Activated CD4-positive, alpha-beta T cell treated with anti-CD3 and anti-CD28 coated beads for 1 hour (primary cell): ENCODE measurements around the gene TMEM190.
A peak's percentile ranks its signal among the peaks of the same experiment; 100 is the strongest.
"Not testable (repeated sequence)": the region's sequence is repeated elsewhere in the genome, so short reads cannot be mapped to it uniquely, and the experiment has no call there.

ENCODE experiments used
- DNase-seq: peaks from one replicate; pipeline ENCODE4 v3.0.0-alpha.2; 2020

Gene TMEM190

GRCh38 chr19:55376241-55376933 is at the start of gene TMEM190:
Gene TMEM190, plus strand, starts transcription at chr19:55376826. Its CDS starts 28 bp downstream, at chr19:55376854.
- DNase-seq: no peak

GRCh38 chr19:55328774-55329318 is 47.8 kb upstream of the TMEM190 start:
- DNase-seq: not testable (repeated sequence)

- DNase-seq: not testable (repeated sequence)
These were observed 46.8 kb upstream of the TMEM190 start for GRCh38 chr19:55329791-55330190.

GRCh38 chr19:55333870-55334269 is 42.8 kb upstream of the TMEM190 start:
- DNase-seq: no peak

- no peak for DNase-seq
These were observed 40.5 kb upstream of the TMEM190 start for GRCh38 chr19:55336101-55336500.

GRCh38 chr19:55339105-55339888 is 37.3 kb upstream of the TMEM190 start, which contains the start of gene KMT5C:
Gene KMT5C, plus strand, starts transcription at chr19:55339876. Its CDS starts 2,061 bp downstream, at chr19:55341937.
- DNase-seq: peak; percentile 100

- DNase-seq: no peak
These were observed 36.5 kb upstream of the TMEM190 start for GRCh38 chr19:55339889-55340783.

- no peak for DNase-seq
These were observed 35.9 kb upstream of the TMEM190 start for GRCh38 chr19:55340784-55341147.

GRCh38 chr19:55341171-55341588 is 35.4 kb upstream of the TMEM190 start:
- DNase-seq: peak; percentile 19

GRCh38 chr19:55341595-55342531 is 34.8 kb upstream of the TMEM190 start:
- no peak for DNase-seq

- DNase-seq: no peak
These were observed 32.2 kb upstream of the TMEM190 start for GRCh38 chr19:55344444-55344843.

GRCh38 chr19:55345101-55345817 is 31.4 kb upstream of the TMEM190 start:
- no peak for DNase-seq

- DNase-seq: no peak
These were observed 30.6 kb upstream of the TMEM190 start for GRCh38 chr19:55345818-55346724.

- no peak for DNase-seq
These were observed 29.7 kb upstream of the TMEM190 start for GRCh38 chr19:55346725-55347441.

- DNase-seq: no peak
These were observed 29.1 kb upstream of the TMEM190 start for GRCh38 chr19:55347442-55348009.

GRCh38 chr19:55348317-55349034 is 28.1 kb upstream of the TMEM190 start:
- DNase-seq: no peak

GRCh38 chr19:55350620-55351315 is 25.9 kb upstream of the TMEM190 start:
- DNase-seq: no peak
